GM15510 (cell line): ENCODE data around the gene PTPRN2.

ENCODE experiments used
- POLR2A ChIP-seq: IDR thresholded peaks from 3 replicates; pipeline ENCODE4 v1.6.1; 2011; ENCODE audit warnings: borderline replicate concordance; ENCODE audit not compliant: insufficient read length; ENCODE audit errors: extremely low read depth

Gene PTPRN2

GRCh38 chr7:157587051-157587804 is 1000.4 kb downstream of the PTPRN2 start:
- TF ChIP-seq POLR2A, result no peak

GRCh38 chr7:157586426-157586955 is 1001.1 kb downstream of the PTPRN2 start:
- no peak for TF ChIP-seq POLR2A

GRCh38 chr7:157585113-157585861 is 1002.3 kb downstream of the PTPRN2 start:
- TF ChIP-seq POLR2A, result no peak

- TF ChIP-seq POLR2A, result no peak
Observed at GRCh38 chr7:157584420-157584819, 1003.2 kb downstream of the PTPRN2 start.

- TF ChIP-seq POLR2A, result no peak
Observed at GRCh38 chr7:157581740-157582139, 1005.9 kb downstream of the PTPRN2 start.

DNA sequence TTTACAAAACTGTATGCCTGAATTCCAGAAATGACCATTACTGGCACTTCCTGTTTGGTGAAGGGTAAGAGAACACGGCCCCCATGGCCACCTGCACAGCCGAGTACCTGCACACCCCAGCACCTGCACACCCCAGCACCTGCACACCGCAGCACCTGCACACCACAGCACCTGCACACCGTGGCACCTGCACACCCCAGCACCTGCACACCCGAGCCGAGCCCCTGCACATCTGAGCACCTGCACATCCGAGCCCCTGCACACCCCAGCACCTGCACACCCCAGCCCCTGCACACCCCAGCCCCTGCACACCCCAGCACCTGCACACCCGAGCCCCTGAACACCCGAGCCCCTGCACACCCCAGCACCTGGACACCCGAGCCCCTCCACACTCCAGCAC is 1007.3 kb downstream of the PTPRN2 start:
- no peak for TF ChIP-seq POLR2A

- no peak for TF ChIP-seq POLR2A
Observed at GRCh38 chr7:157579425-157579824, 1008.2 kb downstream of the PTPRN2 start.

- TF ChIP-seq POLR2A, result no peak
Observed at GRCh38 chr7:157577796-157578339, 1009.8 kb downstream of the PTPRN2 start.

DNA sequence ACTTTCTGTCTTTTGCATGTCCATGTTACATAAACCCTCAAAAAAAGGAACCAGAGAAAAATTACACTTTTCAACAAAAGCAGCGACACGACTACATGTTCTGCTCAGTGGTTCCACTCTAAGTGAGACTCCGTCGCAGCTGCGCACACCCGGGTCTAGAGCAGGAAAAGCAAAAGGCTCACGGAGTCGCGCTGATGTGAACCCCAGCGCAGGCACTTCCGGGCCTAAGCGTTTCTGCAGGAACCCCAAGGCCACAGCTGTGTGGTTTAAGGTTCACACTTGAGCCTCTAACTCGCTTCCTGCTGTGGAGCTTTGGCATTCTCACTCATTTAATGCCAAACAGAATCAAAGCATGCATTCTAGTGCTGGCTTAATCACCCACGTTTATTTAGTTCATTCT is 1010.6 kb downstream of the PTPRN2 start:
- no peak for TF ChIP-seq POLR2A

DNA sequence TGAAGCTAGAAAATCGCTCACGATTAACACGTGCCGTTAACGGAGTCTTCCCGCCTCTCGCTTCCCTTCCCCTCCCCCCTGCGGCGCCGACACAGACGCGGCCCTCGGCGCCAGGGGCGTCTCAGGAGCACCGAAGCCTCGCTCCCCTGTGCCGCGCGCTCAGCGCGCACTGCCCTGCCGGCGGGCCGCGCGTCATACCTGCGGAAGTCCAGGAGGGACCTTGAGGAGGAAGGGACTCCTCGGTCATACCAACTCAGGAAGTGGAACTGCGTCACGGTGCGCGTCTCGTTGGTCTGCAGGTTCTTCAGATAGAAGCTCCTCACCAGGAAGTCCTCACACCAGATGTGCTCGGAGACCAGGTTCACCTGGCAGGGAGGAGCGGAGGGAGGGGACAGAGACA is 1011.2 kb downstream of the PTPRN2 start:
- no peak for TF ChIP-seq POLR2A

- no peak for TF ChIP-seq POLR2A
Observed at GRCh38 chr7:157575777-157576176, 1011.8 kb downstream of the PTPRN2 start.

DNA sequence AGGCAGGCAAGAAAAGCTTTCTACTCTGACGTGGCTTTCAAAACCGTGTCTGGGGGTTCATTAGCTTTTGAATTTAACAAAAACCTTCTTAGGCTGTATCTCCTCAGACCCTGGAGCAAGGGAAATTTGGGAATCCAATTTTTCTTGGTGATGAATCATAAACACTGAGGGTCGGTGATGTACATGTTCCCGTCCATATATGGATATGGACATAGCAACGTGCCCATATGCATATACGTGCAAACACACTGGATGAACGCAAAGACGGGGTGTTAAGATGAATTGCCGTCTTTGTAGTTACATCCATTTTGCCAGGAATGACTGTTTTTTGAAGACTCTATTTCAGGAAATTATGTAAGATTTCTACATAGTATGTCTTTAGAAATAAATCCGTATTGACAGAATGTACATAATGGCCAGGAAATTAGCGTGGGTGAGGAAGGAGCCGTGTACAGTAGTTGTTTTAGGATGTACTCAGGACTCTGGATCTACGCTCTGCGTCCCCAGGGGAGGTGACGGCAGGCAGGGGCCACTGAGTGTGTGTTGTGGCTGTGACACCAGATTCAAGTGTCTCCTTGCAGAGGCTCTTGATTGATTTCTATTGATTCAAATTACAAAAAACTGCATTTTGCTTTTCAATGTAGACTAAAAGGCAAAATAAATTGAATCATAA is 1012.6 kb downstream of the PTPRN2 start:
- no peak for TF ChIP-seq POLR2A

- TF ChIP-seq POLR2A, result no peak
Observed at GRCh38 chr7:157574120-157574825, 1013.4 kb downstream of the PTPRN2 start.

GRCh38 chr7:157573244-157573643 is 1014.4 kb downstream of the PTPRN2 start:
- no peak for TF ChIP-seq POLR2A
